ENCODE results near the gene DIO3. TPM values are rescaled to one million over a fixed set of nuclear protein-coding genes. Genes with fewer than 3 reads are reported as not detected.
A peak's percentile ranks its signal among the peaks of the same experiment; 100 is the strongest.

Gene DIO3
- 1.7 and 2.3 TPM in 2 replicates for total RNA-seq (2022)
- percentile 21 among the genes with signal in this experiment for Bru-seq, nascent RNA
- BruChase-seq, experiment 1, labeled RNA remaining after a 6-hour chase: percentile 41 among the genes with signal in this experiment
- BruChase-seq, experiment 2, labeled RNA remaining after a 2-hour chase: percentile 39 among the genes with signal in this experiment
- long read RNA-seq, partial matches to known transcripts: 0 of 2 reads
- long read RNA-seq, other reads (novel, unspliced or antisense): 0 of 2 reads

- Mint-ChIP-seq H3K4me3 (ENCODE audit: low read depth, unreplicated experiment) (peak within 1 kb of the TSS; percentile 76), H3K27me3 (ENCODE audit: unreplicated experiment) (peaks cover 44% of the 10 kb centered on the region), H3K4me1 (ENCODE audit: low read depth, unreplicated experiment) (no peaks in the 10 kb centered on the region), H3K9me3 (ENCODE audit: low read depth, unreplicated experiment) (no peaks in the 10 kb centered on the region), H3K36me3 (ENCODE audit: insufficient read depth, unreplicated experiment) (peaks cover 38% of the 10 kb centered on the region), H3K27ac (ENCODE audit: unreplicated experiment) (peak within 1 kb of the TSS; percentile 47)
- DNase-seq: peak; percentile 90
- intact Hi-C loops (cut with micrococcal nuclease; ENCODE audit: unreplicated experiment): no loop called here
- BruUV-seq (replicated peaks): no TSS peak
- CTCF ChIA-PET: interaction anchor here (1.3 kb wide), 1 partner anchor 711 kb away, joined by 4 read pairs; no protein-coding TSS in a partner anchor
- TF ChIP-seq CTCF (IDR thresholded peaks at IDR 0.05; ENCODE audit: unreplicated experiment): no peak
These were observed at the start of gene DIO3 for GRCh38 chr14:101561145-101561896. TSS of gene DIO3 (plus strand) at chr14:101561495.

GRCh38 chr14:101511620-101512375, 49.5 kb upstream of the DIO3 start:
- Mint-ChIP-seq H3K9me3 (ENCODE audit: low read depth, unreplicated experiment) (no peaks in the 10 kb centered on the region), H3K36me3 (ENCODE audit: insufficient read depth, unreplicated experiment) (peaks cover 5% of the 10 kb centered on the region)
- CTCF ChIA-PET: no interaction called here

GRCh38 chr14:101512376-101512695, 49.0 kb upstream of the DIO3 start:
- H3K27ac Mint-ChIP-seq (ENCODE audit: unreplicated experiment): no peak overlapping the region
- no peaks in the 10 kb centered on the region for H3K27me3 Mint-ChIP-seq (ENCODE audit: unreplicated experiment)
- no peaks in the 10 kb centered on the region for H3K4me1 Mint-ChIP-seq (ENCODE audit: low read depth, unreplicated experiment)
- no TSS peak for BruUV-seq (replicated peaks)
- DNase-seq: no peak
- intact Hi-C loops (cut with micrococcal nuclease; ENCODE audit: unreplicated experiment): no loop called here
- no peak overlapping the region for H3K4me3 Mint-ChIP-seq (ENCODE audit: low read depth, unreplicated experiment)
- no peaks in the 10 kb centered on the region for H3K9me3 Mint-ChIP-seq (ENCODE audit: low read depth, unreplicated experiment)
- no peak for TF ChIP-seq CTCF (IDR thresholded peaks at IDR 0.05; ENCODE audit: unreplicated experiment)
- CTCF ChIA-PET: no interaction called here
- H3K36me3 Mint-ChIP-seq (ENCODE audit: insufficient read depth, unreplicated experiment): peaks cover 5% of the 10 kb centered on the region

More at GRCh38 chr14:101511620-101512375, 49.5 kb upstream of the DIO3 start:
- no peaks in the 10 kb centered on the region for H3K27me3 Mint-ChIP-seq (ENCODE audit: unreplicated experiment)
- no peaks in the 10 kb centered on the region for H3K4me1 Mint-ChIP-seq (ENCODE audit: low read depth, unreplicated experiment)
- H3K27ac Mint-ChIP-seq (ENCODE audit: unreplicated experiment): no peak overlapping the region
- BruUV-seq (replicated peaks): no TSS peak
- intact Hi-C loops (cut with micrococcal nuclease; ENCODE audit: unreplicated experiment): no loop called here
- DNase-seq: no peak
- TF ChIP-seq CTCF (IDR thresholded peaks at IDR 0.05; ENCODE audit: unreplicated experiment): no peak
- no peak overlapping the region for H3K4me3 Mint-ChIP-seq (ENCODE audit: low read depth, unreplicated experiment)

GRCh38 chr14:101514136-101514535, 47.2 kb upstream of the DIO3 start:
- Mint-ChIP-seq H3K4me1 (ENCODE audit: low read depth, unreplicated experiment) (no peaks in the 10 kb centered on the region), H3K4me3 (ENCODE audit: low read depth, unreplicated experiment) (no peak overlapping the region), H3K27me3 (ENCODE audit: unreplicated experiment) (no peaks in the 10 kb centered on the region), H3K27ac (ENCODE audit: unreplicated experiment) (no peak overlapping the region), H3K36me3 (ENCODE audit: insufficient read depth, unreplicated experiment) (peaks cover 5% of the 10 kb centered on the region), H3K9me3 (ENCODE audit: low read depth, unreplicated experiment) (no peaks in the 10 kb centered on the region)
- CTCF ChIA-PET: no interaction called here
- no peak for TF ChIP-seq CTCF (IDR thresholded peaks at IDR 0.05; ENCODE audit: unreplicated experiment)
- BruUV-seq (replicated peaks): no TSS peak
- intact Hi-C loops (cut with micrococcal nuclease; ENCODE audit: unreplicated experiment): no loop called here
- DNase-seq: no peak

All from Calu3 (cell line).